ENCODE measurements around the gene DUSP1. TPM values are rescaled to one million over a fixed set of nuclear protein-coding genes. Genes with fewer than 3 reads are reported as not detected.

Gene DUSP1
- total and polyA plus RNA-seq, 2 of the 4 experiments (the other 2 are of a cell fraction) = 304 to 467 TPM

GRCh38 chr5:172765766-172766286, 5.2 kb downstream of the DUSP1 start:
- Histone ChIP-seq H4K91ac (ENCODE audit: insufficient read depth, low read depth, low read length) (no peak overlapping the region), H2BK15ac (ENCODE audit: low read depth, low read length) (no peak overlapping the region), H3K9me1 (ENCODE audit: insufficient read depth, low read length) (no peaks in the 10 kb centered on the region), H2AK9ac (replicated peaks; ENCODE audit: low read depth, low read length, poor library complexity) (peak overlapping the region; percentile 53), H3K9me3 (ENCODE audit: control insufficient read depth, insufficient read depth, low read length) (no peaks in the 10 kb centered on the region), H3K9ac (ENCODE audit: low read depth, low read length) (no peak overlapping the region; the same call in 1 of the 2 replicates), H3K18ac (ENCODE audit: low read depth, low read length) (peak overlapping the region; percentile 4; the same call in 1 of the 2 replicates), H3K4me3 (ENCODE audit: insufficient read depth, low read depth, low read length) (no peak overlapping the region; the same call in 1 of the 2 replicates), H3K4me1 (ENCODE audit: control insufficient read depth, insufficient read depth, low read length) (peaks cover 3% of the 10 kb centered on the region), H4K5ac (ENCODE audit: low read depth, low read length) (no peak overlapping the region), H3K79me1 (ENCODE audit: low read depth in 1 of 2, low read length in 2 of 2) (peaks cover 0 to 18% of the 10 kb centered on the region in 2 experiments; a peak in 2 of 4 replicates), H2BK20ac (ENCODE audit: low read depth, low read length) (no peak overlapping the region), H3K23ac (ENCODE audit: low read depth, low read length) (peak overlapping the region; percentile 52; the same call in 1 of the 2 replicates), H3K4ac (ENCODE audit: low read depth, low read length) (0 out of 2 replicates have a peak overlapping the region, but pooled peaks have one; percentile 2), H4K20me1 (ENCODE audit: insufficient read depth, low read length) (peaks cover 55% of the 10 kb centered on the region), H2AFZ (replicated peaks; ENCODE audit: low read length, poor library complexity) (no peak overlapping the region), H2BK120ac (ENCODE audit: low read depth, low read length) (no peak overlapping the region), H2BK5ac (ENCODE audit: low read depth, low read length, poor library complexity, severe bottlenecking) (peak overlapping the region; percentile 63), H3K4me2 (ENCODE audit: low read depth, low read length) (peak overlapping the region; percentile 45), H3K36me3 (ENCODE audit: control insufficient read depth, insufficient read depth, low read length) (peaks cover 28% of the 10 kb centered on the region), H3K27me3 (ENCODE audit: control insufficient read depth, insufficient read depth, low read length) (no peaks in the 10 kb centered on the region), H4K8ac (ENCODE audit: low read depth in 2 of 2, low read length in 2 of 2) (0 out of 4 replicates have a peak overlapping the region, but pooled peaks of 1 of the 2 experiments have one; percentile 20), H3K14ac (replicated peaks; ENCODE audit: low read depth, low read length) (no peak overlapping the region), H3K56ac (ENCODE audit: extremely low read depth, insufficient read depth, low read length) (no peak overlapping the region), H3K27ac (ENCODE audit: insufficient read depth, low read length) (peak overlapping the region; percentile 45), H2AK5ac (ENCODE audit: low read depth, low read length) (no peak overlapping the region)
- no peak for TF ChIP-seq CEBPB (IDR thresholded peaks at IDR 0.05; ENCODE audit: low read depth, low read length)
- TF ChIP-seq MXI1 (IDR thresholded peaks at IDR 0.05; ENCODE audit: borderline replicate concordance, low read depth, low read length) = no peak
- peak; percentile 11 for TF ChIP-seq SMC3 (IDR thresholded peaks at IDR 0.05; ENCODE audit: low read depth, low read length)
- TF ChIP-seq USF2 (IDR thresholded peaks at IDR 0.05; ENCODE audit: low read depth, low read length) = peak; percentile 0; the same call in 1 of the 2 replicates
- no peak for TF ChIP-seq FOS (IDR thresholded peaks at IDR 0.05; ENCODE audit: low read depth, low read length)
- ChIA-PET CTCF (interaction anchor here (1.3 to 1.8 kb wide), 2 partner anchors 49 to 51 kb away, joined by 4 to 5 read pairs; no protein-coding TSS in a partner anchor), POLR2A (ENCODE audit: unreplicated experiment) (interaction anchor here (1.0 to 2.8 kb wide), 2 partner anchors 49 to 51 kb away, joined by 4 to 13 read pairs; no protein-coding TSS in a partner anchor)
- intact Hi-C loops (cut with micrococcal nuclease) (loop anchor here (1.0 to 5.0 kb wide), 4 partner anchors 25 to 137 kb away; no protein-coding TSS in a partner anchor), in situ Hi-C loops (cut with MboI; ENCODE audit: low sequenced_read_pairs) (loop anchor here (5.0 kb wide), 1 partner anchor 49 kb away; no protein-coding TSS in a partner anchor), dilution Hi-C loops (cut with HindIII; ENCODE audit: low sequenced_read_pairs, unreplicated experiment) (no loop called here)
- BruUV-seq (replicated peaks) = no TSS peak
- peak; percentile 94 for DNase-seq
- WGBS, 2 experiments (ENCODE audit: extremely low coverage in 2 of 2, insufficient read length in 1 of 2) = no CpG with 5 or more reads among the region's 4 CpGs
- ATAC-seq (ENCODE audit: low read depth) = peak; percentile 7; the same call in 1 of the 2 replicates
